B cell (primary cell): ENCODE measurements around the gene METRNL. TPM values are rescaled to one million over a fixed set of nuclear protein-coding genes. Genes with fewer than 3 reads are reported as not detected.
"Not testable (repeated sequence)": the region's sequence is repeated elsewhere in the genome, so short reads cannot be mapped to it uniquely, and the experiment has no call there.

Experiments
- ATAC-seq: fragments of 200-7000 bp; cut with Tn5 transposase; one replicate; pipeline ENCODE4 v1.10.0; 2021; ENCODE audit warnings: low read depth, mild to moderate bottlenecking, moderate number of reproducible peaks, moderate library complexity
- CTCF ChIA-PET: fragments of 350-600 bp; sonication (Branson Sonifier 250); formaldehyde crosslinking; loops from one replicate; lab custom pipeline; 2021; ENCODE audit warnings: antibody characterized with exemption, inconsistent platforms; lab: Charles Lee
- POLR2A ChIA-PET: fragments of 350-600 bp; sonication (Branson Sonifier 250); formaldehyde crosslinking; loops from one replicate; lab custom pipeline; 2021; ENCODE audit warnings: antibody characterized with exemption; lab: Charles Lee
- DNase-seq: peaks from one replicate; pipeline ENCODE4 v3.0.0; 2013
- H2AFZ ChIP-seq: 2 replicates; pipeline ENCODE4 v1.6.1; 2012; ENCODE audit warnings: mild to moderate bottlenecking, low read depth, low read length; ENCODE audit not compliant: insufficient read depth, poor library complexity, severe bottlenecking
- H3K27ac ChIP-seq, 2 donors: 1 replicate in 1 of 2; 2 replicates in 1 of 2; pipeline ENCODE4 v1.5.1; 2012 to 2013; ENCODE audit warnings: low read length in 2 of 2, mild to moderate bottlenecking in 2 of 2, moderate library complexity in 1 of 2
- H3K27me3 ChIP-seq, 4 experiments: fragments of 200-600 bp in 1 of 4; sonication (generic) in 1 of 4; replicated peaks in 1 of 4; 1 replicate in 2 of 4; 2 replicates in 2 of 4; pipeline versions ENCODE4 v1.6.1 to v1.7.0; 2013 to 2016; ENCODE audit warnings: low read length in 3 of 4, mild to moderate bottlenecking in 2 of 4, mixed read lengths in 1 of 4, moderate library complexity in 1 of 4; ENCODE audit not compliant: insufficient read depth in 4 of 4, control insufficient read depth in 3 of 4; ENCODE audit errors: control extremely low read depth in 1 of 4
- H3K36me3 ChIP-seq, 2 experiments: replicated peaks in 1 of 2; 1 replicate in 1 of 2; 2 replicates in 1 of 2; pipeline versions ENCODE4 v1.6.1 to v1.7.1; 2013; ENCODE audit warnings: low read length in 1 of 2; ENCODE audit not compliant: insufficient read depth in 2 of 2, control insufficient read depth in 1 of 2; ENCODE audit errors: control extremely low read depth in 1 of 2, extremely low read depth in 1 of 2
- H3K4me1 ChIP-seq, 2 donors: fragments of 200-600 bp in 1 of 2; sonication (generic) in 1 of 2; 1 replicate in 1 of 2; 2 replicates in 1 of 2; pipeline versions ENCODE4 v1.5.1 to v1.6.1; 2013 to 2017; ENCODE audit warnings: low read length in 2 of 2; ENCODE audit not compliant: control insufficient read depth in 2 of 2, insufficient read depth in 2 of 2
- H3K4me2 ChIP-seq: replicated peaks from 2 replicates; pipeline ENCODE3; 2012; ENCODE audit warnings: mild to moderate bottlenecking, low read depth, low read length; ENCODE audit not compliant: poor library complexity, severe bottlenecking
- H3K4me3 ChIP-seq, 5 experiments: fragments of 200-600 bp in 1 of 5; sonication (generic) in 1 of 5; 1 replicate in 3 of 5; 2 replicates in 2 of 5; pipeline versions ENCODE4 v1.5.1 to v1.7.0; 2011 to 2016; ENCODE audit warnings: low read length in 4 of 5, mild to moderate bottlenecking in 4 of 5, low read depth in 2 of 5, control low read depth in 1 of 5, moderate library complexity in 1 of 5; ENCODE audit not compliant: insufficient read depth in 1 of 5; ENCODE audit errors: control extremely low read depth in 1 of 5, extremely low read depth in 1 of 5
- H3K79me2 ChIP-seq: fragments of 200-600 bp; sonication (generic); one replicate; pipeline ENCODE4 v1.6.0; 2016; ENCODE audit warnings: low read length; ENCODE audit not compliant: control insufficient read depth, insufficient read depth
- H3K9ac ChIP-seq: fragments of 200-600 bp; sonication (generic); 2 replicates; pipeline ENCODE4 v1.6.1; 2017; ENCODE audit warnings: mild to moderate bottlenecking, low read length, moderate library complexity
- H3K9me3 ChIP-seq, 3 donors: one replicate each; pipeline versions ENCODE4 v1.6.1 to v1.7.1; 2013; ENCODE audit warnings: low read length in 2 of 3; ENCODE audit not compliant: control insufficient read depth in 2 of 3, insufficient read depth in 1 of 3; ENCODE audit errors: control extremely low read depth in 1 of 3
- H4K20me1 ChIP-seq: 2 replicates; pipeline ENCODE4 v1.6.0; 2012; ENCODE audit warnings: mild to moderate bottlenecking, low read length; ENCODE audit not compliant: insufficient read depth, control insufficient read depth, poor library complexity, severe bottlenecking
- H3K27ac Mint-ChIP-seq: one replicate; pipeline ENCODE4 v1.8.0; 2021; ENCODE audit warnings: mixed read lengths
- H3K27me3 Mint-ChIP-seq: one replicate; pipeline ENCODE4 v1.8.0; 2021; ENCODE audit warnings: mixed read lengths
- H3K4me1 Mint-ChIP-seq: one replicate; pipeline ENCODE4 v1.8.0; 2021; ENCODE audit warnings: mixed read lengths
- H3K4me3 Mint-ChIP-seq: one replicate; pipeline ENCODE4 v1.8.0; 2021; ENCODE audit warnings: mixed read lengths
- H3K9me3 Mint-ChIP-seq: one replicate; pipeline ENCODE4 v1.8.0; 2022; ENCODE audit warnings: mixed read lengths; ENCODE audit not compliant: insufficient read depth
- EZH2 ChIP-seq: IDR thresholded peaks from 2 replicates; pipeline ENCODE4 v1.6.1; 2012; ENCODE audit warnings: borderline replicate concordance, low read depth, mild to moderate bottlenecking, moderate library complexity, low read length; ENCODE audit not compliant: insufficient read depth, poor library complexity, severe bottlenecking
- WGBS: methylation state at CpG from one replicate; pipeline ENCODE4 v1.1.5; 2013; ENCODE audit warnings: missing lambda C conversion rate; ENCODE audit not compliant: insufficient coverage; 5-methylcytosine and 5-hydroxymethylcytosine counted together
- intact Hi-C: fragments of 100-400 bp; cut with micrococcal nuclease; formaldehyde crosslinking; loops from one replicate; pipeline ENCODE4 v1.10.0; 2022
- polyA plus RNA-seq: library from polyadenylated mRNA; depleted of rRNA; stranded (reverse); fragments of >200 nt; gene quantifications from 2 replicates; pipeline ENCODE4 v1.2.3, GENCODE V29; 2012
- total RNA-seq, 2 donors: library from RNA; stranded (reverse); fragments of 120-200 nt in 1 of 2; gene quantifications; 1 replicate in 1 of 2; 2 replicates in 1 of 2; pipeline versions ENCODE4 v1.2.3 to v1.2.4, GENCODE V29; 2013 to 2022
- TF ChIP-seq, protein P1 (sequence below): fragments of 200-600 bp; IDR thresholded peaks from one replicate; pipeline ENCODE4 v1.8.0; 2022; ENCODE audit warnings: antibody characterized with exemption, mild to moderate bottlenecking

Gene METRNL
- total and polyA plus RNA-seq, 2 donors (not counting 1 experiment from before 2014, with no cell fraction given): 11.8 to 18.4 TPM

DNA sequence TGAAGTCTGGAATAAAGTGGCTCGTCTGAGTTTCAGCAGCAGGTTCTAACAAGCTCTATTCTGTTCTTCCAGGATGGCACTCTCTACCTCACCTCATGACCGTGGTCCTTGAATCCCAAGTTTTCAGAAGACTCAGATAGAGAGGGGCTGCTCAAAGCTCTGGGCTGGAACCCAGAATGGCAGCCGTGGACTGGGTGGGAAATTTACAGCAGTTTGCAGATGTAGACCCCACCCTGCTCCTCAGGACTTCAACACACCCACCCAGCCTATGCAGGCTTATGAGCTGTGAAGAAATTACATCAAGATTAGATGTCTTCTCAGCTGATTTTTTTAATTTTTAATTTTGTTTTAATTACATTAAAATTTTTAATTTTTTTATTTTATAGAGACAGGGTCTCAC, 59.4 kb downstream of the METRNL start:
- Histone ChIP-seq H3K9me3 (peaks cover 0 to 2% (median 0%) of the 10 kb centered on the region in 3 donors), H3K4me1 (no peaks in the 10 kb centered on the region), H3K36me3 (no peaks in the 10 kb centered on the region), H2AFZ (no peak overlapping the region), H4K20me1 (no peaks in the 10 kb centered on the region), H3K4me3 (no peak overlapping the region), H3K79me2 (no peaks in the 10 kb centered on the region), H3K27ac (no peak overlapping the region), H3K9ac (no peak overlapping the region), H3K27me3 (peaks cover 0 to 8% (median 0%) of the 10 kb centered on the region in 4 experiments), H3K4me2 (no peak overlapping the region)
- Mint-ChIP-seq H3K27ac (no peak overlapping the region), H3K9me3 (peaks cover 8% of the 10 kb centered on the region), H3K4me3 (no peak overlapping the region), H3K27me3 (peaks cover 19% of the 10 kb centered on the region), H3K4me1 (no peaks in the 10 kb centered on the region)
- TF ChIP-seq, protein P1, sequence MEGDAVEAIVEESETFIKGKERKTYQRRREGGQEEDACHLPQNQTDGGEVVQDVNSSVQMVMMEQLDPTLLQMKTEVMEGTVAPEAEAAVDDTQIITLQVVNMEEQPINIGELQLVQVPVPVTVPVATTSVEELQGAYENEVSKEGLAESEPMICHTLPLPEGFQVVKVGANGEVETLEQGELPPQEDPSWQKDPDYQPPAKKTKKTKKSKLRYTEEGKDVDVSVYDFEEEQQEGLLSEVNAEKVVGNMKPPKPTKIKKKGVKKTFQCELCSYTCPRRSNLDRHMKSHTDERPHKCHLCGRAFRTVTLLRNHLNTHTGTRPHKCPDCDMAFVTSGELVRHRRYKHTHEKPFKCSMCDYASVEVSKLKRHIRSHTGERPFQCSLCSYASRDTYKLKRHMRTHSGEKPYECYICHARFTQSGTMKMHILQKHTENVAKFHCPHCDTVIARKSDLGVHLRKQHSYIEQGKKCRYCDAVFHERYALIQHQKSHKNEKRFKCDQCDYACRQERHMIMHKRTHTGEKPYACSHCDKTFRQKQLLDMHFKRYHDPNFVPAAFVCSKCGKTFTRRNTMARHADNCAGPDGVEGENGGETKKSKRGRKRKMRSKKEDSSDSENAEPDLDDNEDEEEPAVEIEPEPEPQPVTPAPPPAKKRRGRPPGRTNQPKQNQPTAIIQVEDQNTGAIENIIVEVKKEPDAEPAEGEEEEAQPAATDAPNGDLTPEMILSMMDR: no peak
- TF ChIP-seq EZH2: no peak
- intact Hi-C loops: no loop called here
- DNase-seq (no peak), ATAC-seq (no peak)
- ChIA-PET POLR2A (no interaction called here), CTCF (no interaction called here)
- 94% methylated on average over 2 of the region's 3 CpGs for WGBS

DNA sequence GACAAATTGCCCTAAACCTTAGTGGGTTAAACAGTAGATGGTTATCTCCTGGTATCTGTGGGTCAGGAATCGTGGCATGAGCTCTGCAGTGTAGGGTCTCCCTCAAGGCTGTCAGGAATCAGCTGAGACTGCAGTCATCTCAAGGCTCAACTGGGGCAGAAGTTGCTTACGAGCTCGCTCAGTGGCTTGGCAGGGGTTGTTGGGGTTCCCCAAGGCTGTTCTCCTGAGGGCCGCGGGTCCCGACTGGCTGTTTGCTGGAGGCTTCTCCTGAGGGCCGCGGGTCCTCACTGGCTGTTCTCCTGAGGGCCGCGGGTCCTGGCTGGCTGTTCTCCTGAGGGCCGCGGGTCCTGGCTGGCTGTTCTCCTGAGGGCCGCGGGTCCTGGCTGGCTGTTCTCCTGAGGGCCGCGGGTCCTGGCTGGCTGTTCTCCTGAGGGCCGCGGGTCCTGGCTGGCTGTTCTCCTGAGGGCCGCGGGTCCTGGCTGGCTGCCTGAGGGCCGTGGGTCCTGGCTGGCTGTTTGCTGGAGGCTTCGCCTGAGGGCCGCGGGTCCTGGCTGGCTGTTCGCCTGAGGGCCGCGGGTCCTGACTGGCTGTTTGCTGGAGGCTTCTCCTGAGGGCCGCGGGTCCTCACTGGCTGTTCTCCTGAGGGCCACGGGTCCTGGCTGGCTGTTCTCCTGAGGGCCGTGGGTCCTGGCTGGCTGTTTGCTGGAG, 60.3 kb downstream of the METRNL start:
- H3K9me3 Mint-ChIP-seq, H3K27me3 ChIP-seq, POLR2A ChIA-PET, H3K79me2 ChIP-seq, H3K27ac ChIP-seq, H3K9ac ChIP-seq, H3K36me3 ChIP-seq, H3K4me2 ChIP-seq, H2AFZ ChIP-seq, H3K9me3 ChIP-seq, intact Hi-C loops, H3K4me3 ChIP-seq, H3K4me1 ChIP-seq, ATAC-seq, H4K20me1 ChIP-seq, H3K4me3 Mint-ChIP-seq, DNase-seq, H3K4me1 Mint-ChIP-seq, H3K27ac Mint-ChIP-seq, CTCF ChIA-PET: not testable (repeated sequence)
- WGBS: 92% methylated on average over 11 of the region's 31 CpGs
- H3K27me3 Mint-ChIP-seq: peaks cover 24% of the 10 kb centered on the region

DNA sequence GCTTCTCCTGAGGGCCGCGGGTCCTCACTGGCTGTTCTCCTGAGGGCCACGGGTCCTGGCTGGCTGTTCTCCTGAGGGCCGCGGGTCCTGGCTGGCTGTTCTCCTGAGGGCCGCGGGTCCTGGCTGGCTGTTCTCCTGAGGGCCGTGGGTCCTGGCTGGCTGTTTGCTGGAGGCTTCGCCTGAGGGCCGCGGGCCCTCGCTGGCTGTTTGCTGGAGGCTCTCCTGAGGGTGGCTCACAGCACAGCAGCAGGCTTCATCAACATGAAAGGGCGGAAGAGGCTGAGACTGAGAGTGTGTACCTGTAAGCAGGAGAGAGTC, 60.8 kb downstream of the METRNL start:
- H3K27ac Mint-ChIP-seq, H3K9ac ChIP-seq, H3K4me3 Mint-ChIP-seq, intact Hi-C loops, H3K27ac ChIP-seq, H3K4me1 Mint-ChIP-seq, H3K79me2 ChIP-seq, H3K4me1 ChIP-seq, POLR2A ChIA-PET, H4K20me1 ChIP-seq, DNase-seq, H3K4me3 ChIP-seq, H2AFZ ChIP-seq, H3K9me3 Mint-ChIP-seq, CTCF ChIA-PET, H3K4me2 ChIP-seq, ATAC-seq, H3K9me3 ChIP-seq, H3K36me3 ChIP-seq: not testable (repeated sequence)
- 98% methylated on average over 12 of the region's 13 CpGs for WGBS
- peaks cover 0 to 15% (median 0%) of the 10 kb centered on the region in 4 experiments for H3K27me3 ChIP-seq
- peaks cover 25% of the 10 kb centered on the region for H3K27me3 Mint-ChIP-seq
